ENCODE measurements around the gene HOMER1. TPM values are rescaled to one million over a fixed set of nuclear protein-coding genes. Genes with fewer than 3 reads are reported as not detected.

HOMER1 gene
- total RNA-seq, result 10 to 100 TPM; 26.1 to 42.9 (median 37.9) TPM

- Histone ChIP-seq H3K9me3 (no peaks in the 10 kb centered on the region), H3K27ac (peak within 1 kb of the TSS; percentile 94 to 99 (median 96)), H3K4me3 (replicated peaks in 1 of 3) (peak within 1 kb of the TSS; percentile 29 to 97 (median 79)), H3K27me3 (no peaks in the 10 kb centered on the region), H3K4me1 (peaks cover 38 to 48% of the 10 kb centered on the region in 2 donors), H3K36me3 (no peaks in the 10 kb centered on the region)
- TF ChIP-seq POLR2A (IDR thresholded peaks at IDR 0.05) (peak in 1 of 2 donors; percentile 23), CTCF (IDR thresholded peaks at IDR 0.05) (no peak)
- whole genome bisulfite sequencing, 2 donors, result 0 to 2% methylated on average over 10 to 43 of the region's 85 CpGs
- peak; percentile 89 to 91 for DNase-seq
- intact Hi-C loops (cut with DNase I), result no loop called here
Observed at GRCh38 chr5:79513704-79514390, at the start of gene HOMER1. Gene HOMER1, minus strand, starts transcription at chr5:79514134. Its CDS starts 1,360 bp downstream, at chr5:79512774.

- Histone ChIP-seq H3K4me3 (replicated peaks in 1 of 3) (no peak overlapping the region), H3K36me3 (no peaks in the 10 kb centered on the region), H3K27me3 (no peaks in the 10 kb centered on the region), H3K27ac (no peak overlapping the region), H3K9me3 (no peaks in the 10 kb centered on the region), H3K4me1 (peaks cover 3 to 4% of the 10 kb centered on the region in 2 donors)
- no peak for DNase-seq
- no peak for TF ChIP-seq POLR2A (IDR thresholded peaks at IDR 0.05)
- TF ChIP-seq CTCF (IDR thresholded peaks at IDR 0.05), result no peak
- WGBS, 2 donors, result 84 to 90% methylated on average over 4 of the region's 4 CpGs
- intact Hi-C loops (cut with DNase I), result no loop called here
Observed at GRCh38 chr5:79563247-79563590, 49.3 kb upstream of the HOMER1 start.

GRCh38 chr5:79562351-79563246, 48.7 kb upstream of the HOMER1 start:
- H3K27me3 ChIP-seq, result no peaks in the 10 kb centered on the region
- TF ChIP-seq POLR2A (IDR thresholded peaks at IDR 0.05) (no peak), CTCF (IDR thresholded peaks at IDR 0.05) (no peak)
- no peak for DNase-seq
- H3K27ac ChIP-seq, result no peak overlapping the region
- H3K4me3 ChIP-seq (replicated peaks in 1 of 3), result no peak overlapping the region
- intact Hi-C loops (cut with DNase I), result no loop called here
- no peaks in the 10 kb centered on the region for H3K36me3 ChIP-seq
- H3K9me3 ChIP-seq, result no peaks in the 10 kb centered on the region
- 43 to 48% methylated on average over 3 of the region's 3 CpGs for WGBS, 2 donors
- peaks cover 3 to 4% of the 10 kb centered on the region in 2 donors for H3K4me1 ChIP-seq

GRCh38 chr5:79561525-79561893, 47.6 kb upstream of the HOMER1 start:
- Histone ChIP-seq H3K36me3 (no peaks in the 10 kb centered on the region), H3K27ac (no peak overlapping the region), H3K9me3 (no peaks in the 10 kb centered on the region), H3K27me3 (no peaks in the 10 kb centered on the region), H3K4me3 (replicated peaks in 1 of 3) (no peak overlapping the region), H3K4me1 (peaks cover 3 to 4% of the 10 kb centered on the region in 2 donors)
- DNase-seq, result no peak
- no peak for TF ChIP-seq POLR2A (IDR thresholded peaks at IDR 0.05)
- TF ChIP-seq CTCF (IDR thresholded peaks at IDR 0.05), result no peak
- WGBS, 2 donors, result 78 to 91% methylated on average over 3 of the region's 3 CpGs
- intact Hi-C loops (cut with DNase I), result no loop called here
